Naive thymus-derived CD4-positive, alpha-beta T cell (primary cell): ENCODE data around the gene STK32C. TPM values are rescaled to one million over a fixed set of nuclear protein-coding genes. Genes with fewer than 3 reads are reported as not detected.
A peak's percentile ranks its signal among the peaks of the same experiment; 100 is the strongest.

Experiments
- ATAC-seq: fragments of 150-1000 bp; cut with Tn5 transposase; 2 replicates; pipeline ENCODE4 v1.10.0; 2021; ENCODE audit warnings: mild to moderate bottlenecking, moderate library complexity
- CTCF ChIA-PET: fragments of 350-600 bp; sonication (Branson Sonifier 250); formaldehyde crosslinking; loops from one replicate; lab custom pipeline; 2021; ENCODE audit warnings: antibody characterized with exemption; lab: Charles Lee
- POLR2A ChIA-PET: fragments of 350-600 bp; sonication (Branson Sonifier 250); formaldehyde crosslinking; loops from one replicate; lab custom pipeline; 2021; ENCODE audit warnings: antibody characterized with exemption, inconsistent platforms; lab: Charles Lee
- DNase-seq, 9 donors: peaks; one replicate each; pipeline versions ENCODE4 v3.0.0 to v3.0.0-alpha.2; 2020 to 2022; ENCODE audit warnings: mixed read lengths in 1 of 9
- H3K27ac ChIP-seq: one replicate; pipeline ENCODE4 v1.7.0; 2013; ENCODE audit warnings: mild to moderate bottlenecking, low read depth, low read length, moderate library complexity
- H3K27me3 ChIP-seq, 2 donors: one replicate each; pipeline ENCODE4 v1.7.0; 2013; ENCODE audit warnings: low read length in 2 of 2, mild to moderate bottlenecking in 2 of 2, moderate library complexity in 2 of 2; ENCODE audit not compliant: control insufficient read depth in 2 of 2, insufficient read depth in 2 of 2
- H3K36me3 ChIP-seq, 3 experiments: 1 replicate in 2 of 3; 2 replicates in 1 of 3; pipeline ENCODE4 v1.7.0; 2013; ENCODE audit warnings: low read length in 3 of 3, mild to moderate bottlenecking in 3 of 3, moderate library complexity in 1 of 3; ENCODE audit not compliant: insufficient read depth in 3 of 3, control insufficient read depth in 2 of 3
- H3K4me1 ChIP-seq, 2 donors: one replicate each; pipeline ENCODE4 v1.7.0; 2013; ENCODE audit warnings: low read length in 2 of 2, mild to moderate bottlenecking in 2 of 2, moderate library complexity in 1 of 2; ENCODE audit not compliant: control insufficient read depth in 2 of 2, insufficient read depth in 2 of 2
- H3K4me3 ChIP-seq: 2 replicates; pipeline ENCODE4 v1.7.0; 2013; ENCODE audit warnings: mild to moderate bottlenecking, low read length
- H3K9me3 ChIP-seq, 3 experiments: 1 replicate in 2 of 3; 2 replicates in 1 of 3; pipeline ENCODE4 v1.7.0; 2013; ENCODE audit warnings: low read length in 3 of 3; ENCODE audit not compliant: control insufficient read depth in 2 of 3
- H3K27ac Mint-ChIP-seq, 9 donors: one replicate each; pipeline ENCODE4 v1.8.0; 2020 to 2022; ENCODE audit warnings: mixed read lengths in 9 of 9, mild to moderate bottlenecking in 8 of 9, moderate library complexity in 5 of 9, inconsistent platforms in 2 of 9
- H3K27me3 Mint-ChIP-seq, 5 donors: one replicate each; pipeline ENCODE4 v1.8.0; 2021 to 2022; ENCODE audit warnings: mixed read lengths in 5 of 5, mild to moderate bottlenecking in 1 of 5
- H3K36me3 Mint-ChIP-seq, 5 donors: one replicate each; pipeline ENCODE4 v1.8.0; 2020 to 2022; ENCODE audit warnings: mixed read lengths in 5 of 5, mild to moderate bottlenecking in 3 of 5, inconsistent platforms in 1 of 5
- H3K4me1 Mint-ChIP-seq, 7 donors: one replicate each; pipeline ENCODE4 v1.8.0; 2020 to 2022; ENCODE audit warnings: mixed read lengths in 7 of 7, mild to moderate bottlenecking in 3 of 7, inconsistent platforms in 1 of 7
- H3K4me3 Mint-ChIP-seq, 10 donors: one replicate each; pipeline ENCODE4 v1.8.0; 2020 to 2022; ENCODE audit warnings: mild to moderate bottlenecking in 10 of 10, mixed read lengths in 10 of 10, moderate library complexity in 6 of 10, inconsistent platforms in 2 of 10
- H3K9me3 Mint-ChIP-seq, 11 donors: one replicate each; pipeline ENCODE4 v1.8.0; 2020 to 2022; ENCODE audit warnings: mixed read lengths in 11 of 11, mild to moderate bottlenecking in 4 of 11, inconsistent platforms in 1 of 11, moderate library complexity in 1 of 11
- intact Hi-C, 2 donors: fragments of 100-400 bp; cut with micrococcal nuclease; formaldehyde crosslinking; loops; one replicate each; pipeline ENCODE4 v1.15.1; 2023
- polyA plus RNA-seq, 2 donors: library from polyadenylated mRNA; unstranded; fragments of 300-500 nt; fragmentation: Illumina TruSeq; gene quantifications; one replicate each; pipeline ENCODE4 v1.2.3, GENCODE V29; 2021
- total RNA-seq, 6 experiments: library from RNA in 5 of 6; stranded (reverse) in 5 of 6; gene quantifications; 1 replicate in 5 of 6; 2 replicates in 1 of 6; pipeline ENCODE4 v1.2.3 and lab custom pipeline; 2021 to 2026

The STK32C gene
- total and polyA plus RNA-seq, 7 experiments from 2014 or later, result 4.6 to 19.4 (median 11.8) TPM

DNA sequence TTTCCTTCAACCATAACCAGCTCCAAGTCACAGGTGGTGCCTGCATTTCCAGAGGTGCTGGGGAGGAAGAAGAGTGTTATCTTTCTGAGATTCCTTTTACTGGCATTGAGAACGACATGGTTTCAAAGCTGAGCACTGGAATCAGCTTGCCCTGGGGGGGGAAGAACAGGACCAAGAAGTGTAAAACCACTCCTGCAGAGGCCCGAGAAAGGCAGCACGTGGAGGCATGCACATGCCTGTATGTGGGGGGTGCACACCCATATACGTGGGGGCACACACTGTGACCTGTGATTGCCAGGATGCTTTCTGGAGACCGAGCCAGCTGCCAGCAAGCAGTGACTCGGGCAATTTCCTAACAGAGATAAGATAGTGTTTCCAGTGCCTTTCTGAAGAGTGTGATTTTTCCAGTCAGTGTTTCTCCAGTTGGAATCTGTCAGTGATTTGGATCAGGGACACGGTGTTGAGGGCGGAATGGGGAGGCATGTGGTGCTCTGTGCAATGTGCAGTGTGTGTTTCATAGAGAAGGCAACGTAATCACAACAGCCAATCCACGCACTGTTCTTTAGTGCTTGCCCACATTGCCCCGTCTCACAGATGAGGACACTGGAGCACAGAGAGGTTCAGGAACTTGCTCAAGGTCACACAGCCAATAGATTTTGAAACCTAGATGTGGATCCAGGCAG is 28.5 kb upstream of the STK32C start:
- intact Hi-C loops, result no loop called here
- peaks cover 0 to 10% (median 0%) of the 10 kb centered on the region in 11 donors for H3K9me3 Mint-ChIP-seq

DNA sequence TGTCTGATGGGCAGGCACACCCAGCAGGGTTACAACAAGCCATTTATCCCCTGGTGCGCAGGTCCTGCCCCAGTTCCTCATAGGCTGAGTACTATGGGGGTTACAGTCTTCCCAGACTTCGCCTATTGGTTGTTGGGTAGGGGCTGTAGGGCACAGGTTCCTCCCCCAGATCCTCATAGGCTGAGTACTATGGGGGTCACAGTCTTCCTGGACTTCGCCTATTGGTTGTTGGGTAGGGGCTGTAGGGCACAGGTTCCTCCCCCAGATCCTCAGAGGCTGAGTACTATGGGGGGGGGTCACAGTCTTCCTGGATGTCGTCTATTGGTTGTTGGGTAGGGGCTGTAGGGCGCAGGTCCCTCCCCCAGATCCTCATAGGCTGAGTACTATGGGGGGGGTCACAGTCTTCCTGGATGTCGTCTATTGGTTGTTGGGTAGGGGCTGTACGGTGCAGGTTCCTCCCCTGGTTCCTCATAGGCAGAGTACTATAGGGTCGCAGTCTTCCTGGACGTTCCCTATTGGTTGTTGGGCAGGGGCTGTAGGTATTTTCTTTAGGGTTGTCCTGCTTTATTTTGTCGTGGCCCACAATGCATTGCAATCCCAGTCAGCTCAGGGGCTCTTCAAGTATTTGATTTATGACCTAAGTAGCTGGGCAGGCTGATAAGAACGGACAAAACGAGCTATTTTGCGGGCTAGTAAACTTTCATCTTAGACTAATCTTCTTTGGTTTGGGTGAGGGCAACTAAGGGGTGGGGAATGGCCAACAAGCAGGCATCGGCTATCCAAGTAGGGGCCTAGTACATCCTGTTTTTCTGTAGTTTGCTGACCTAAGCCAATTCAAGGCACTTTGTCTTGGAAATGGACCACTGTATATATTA is 27.7 kb upstream of the STK32C start:
- ATAC-seq, result peak; percentile 47
- H3K9me3 ChIP-seq, result no peaks in the 10 kb centered on the region
- H3K36me3 ChIP-seq, result no peaks in the 10 kb centered on the region
- Mint-ChIP-seq H3K27ac (peak overlapping the region in 5 of 9 donors; percentile 5 to 69 (median 22)), H3K9me3 (peaks cover 0 to 7% (median 0%) of the 10 kb centered on the region in 11 donors), H3K36me3 (peaks cover 0 to 6% (median 0%) of the 10 kb centered on the region in 5 donors), H3K4me3 (peak overlapping the region in 7 of 10 donors; percentile 51 to 89 (median 80)), H3K27me3 (peaks cover 0 to 7% (median 0%) of the 10 kb centered on the region in 5 donors), H3K4me1 (peaks cover 22 to 56% (median 46%) of the 10 kb centered on the region in 7 donors)
- no peak overlapping the region for H3K27ac ChIP-seq
- no peak for DNase-seq
- peaks cover 11 to 18% of the 10 kb centered on the region in 2 donors for H3K4me1 ChIP-seq
- intact Hi-C loops, result loop anchor here in 1 of 2 donors (2.0 kb wide), 1 partner anchor 209 kb away; no protein-coding TSS in a partner anchor
- ChIA-PET POLR2A (no interaction called here), CTCF (no interaction called here)
- H3K4me3 ChIP-seq, result no peak overlapping the region
- H3K27me3 ChIP-seq, result no peaks in the 10 kb centered on the region

More for the DNA sequence above, 28.5 kb upstream of the STK32C start:
- Histone ChIP-seq H3K4me3 (no peak overlapping the region), H3K27me3 (no peaks in the 10 kb centered on the region), H3K36me3 (no peaks in the 10 kb centered on the region), H3K27ac (no peak overlapping the region), H3K9me3 (no peaks in the 10 kb centered on the region), H3K4me1 (peaks cover 11 to 13% of the 10 kb centered on the region in 2 donors)
- Mint-ChIP-seq H3K4me1 (peaks cover 21 to 49% (median 43%) of the 10 kb centered on the region in 7 donors), H3K27ac (peak overlapping the region in 3 of 9 donors; percentile 22 to 84 (median 26)), H3K36me3 (peaks cover 0 to 4% (median 0%) of the 10 kb centered on the region in 5 donors), H3K4me3 (peak overlapping the region in 9 of 10 donors; percentile 51 to 89 (median 82)), H3K27me3 (peaks cover 0 to 7% (median 0%) of the 10 kb centered on the region in 5 donors)
- no peak for ATAC-seq
- ChIA-PET POLR2A (interaction anchor here (0.6 kb wide), 1 partner anchor 80 kb away, joined by 3 read pairs; no protein-coding TSS in a partner anchor), CTCF (no interaction called here)
- DNase-seq, result no peak

DNA sequence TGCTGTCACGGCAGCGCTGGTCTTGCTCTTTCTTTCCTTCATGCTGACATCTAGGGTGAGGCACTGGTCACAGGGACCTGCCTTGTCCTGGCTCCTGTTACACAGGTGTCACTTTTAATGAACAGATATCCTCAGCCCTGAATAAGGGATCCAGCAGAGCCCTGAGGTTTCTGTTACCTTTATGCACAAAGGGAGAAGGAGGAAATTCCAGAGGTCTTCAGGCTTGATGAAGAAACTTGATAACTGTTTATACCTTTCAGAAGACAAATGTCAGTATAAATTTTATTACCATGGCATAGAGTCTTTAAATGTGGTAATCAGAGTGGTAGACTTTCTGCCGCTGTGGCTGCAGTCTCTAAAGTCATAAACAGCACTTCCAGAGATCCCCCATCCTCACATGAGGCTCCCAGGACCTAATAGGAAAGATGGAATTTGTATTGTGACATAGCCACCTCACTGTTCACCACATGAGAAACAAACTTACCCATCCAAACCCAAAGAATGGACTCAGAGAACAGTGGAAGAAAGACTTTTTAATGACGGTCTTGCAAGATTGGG is 27.0 kb upstream of the STK32C start:
- no peak overlapping the region for H3K27ac Mint-ChIP-seq
- intact Hi-C loops, result loop anchor here (2.0 to 5.0 kb wide), 4 partner anchors 210 to 1058 kb away; partner anchors contain the start of genes PPP2R2D (in 2 of the 2), MTG1 (in 1 of the 2), TUBGCP2 (in 1 of the 2) and ZNF511 (in 1 of the 2)
- ChIA-PET CTCF (interaction anchor here (0.6 kb wide), 1 partner anchor 8 kb away, joined by 4 read pairs; no protein-coding TSS in a partner anchor), POLR2A (no interaction called here)
- Histone ChIP-seq H3K9me3 (no peaks in the 10 kb centered on the region), H3K27me3 (no peaks in the 10 kb centered on the region), H3K36me3 (no peaks in the 10 kb centered on the region), H3K27ac (no peak overlapping the region), H3K4me1 (peaks cover 11 to 19% of the 10 kb centered on the region in 2 donors), H3K4me3 (no peak overlapping the region)
- peaks cover 0 to 11% (median 0%) of the 10 kb centered on the region in 11 donors for H3K9me3 Mint-ChIP-seq
- H3K4me3 Mint-ChIP-seq, result no peak overlapping the region
- no peak for DNase-seq
- ATAC-seq, result no peak
- H3K4me1 Mint-ChIP-seq, result peaks cover 29 to 63% (median 53%) of the 10 kb centered on the region in 7 donors
- peaks cover 0 to 7% (median 0%) of the 10 kb centered on the region in 5 donors for H3K27me3 Mint-ChIP-seq
- H3K36me3 Mint-ChIP-seq, result peaks cover 0 to 12% (median 0%) of the 10 kb centered on the region in 5 donors

DNA sequence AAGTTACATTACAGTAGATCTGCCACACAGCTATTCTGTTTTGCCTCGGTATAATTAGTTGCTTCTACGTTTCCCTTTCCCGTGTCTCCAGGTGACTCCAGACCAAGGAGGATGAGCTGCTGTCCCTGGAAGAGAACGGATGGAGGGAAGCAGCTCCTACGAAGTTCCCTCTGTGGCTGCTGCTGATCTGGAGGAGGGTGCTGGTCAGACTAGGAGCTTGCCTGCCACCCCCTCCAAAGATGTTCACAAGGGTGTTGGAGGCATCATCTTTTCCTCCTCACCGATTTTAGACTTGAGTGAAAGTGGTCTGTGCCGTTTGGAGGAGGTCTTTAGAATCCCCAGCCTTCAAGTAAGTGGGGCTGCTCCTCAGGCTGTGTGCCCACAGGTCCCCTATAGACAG is 25.6 kb upstream of the STK32C start:
- ChIA-PET POLR2A (no interaction called here), CTCF (no interaction called here)
- Histone ChIP-seq H3K27ac (no peak overlapping the region), H3K4me1 (peaks cover 11 to 24% of the 10 kb centered on the region in 2 donors), H3K36me3 (no peaks in the 10 kb centered on the region), H3K27me3 (no peaks in the 10 kb centered on the region), H3K4me3 (no peak overlapping the region), H3K9me3 (no peaks in the 10 kb centered on the region)
- H3K9me3 Mint-ChIP-seq, result peaks cover 0 to 13% (median 0%) of the 10 kb centered on the region in 11 donors
- no peak for ATAC-seq
- DNase-seq, result no peak
- peaks cover 40 to 74% (median 61%) of the 10 kb centered on the region in 7 donors for H3K4me1 Mint-ChIP-seq
- H3K4me3 Mint-ChIP-seq, result peak overlapping the region; percentile 41 to 96 (median 88)
- H3K27me3 Mint-ChIP-seq, result peaks cover 0 to 7% (median 0%) of the 10 kb centered on the region in 5 donors
- intact Hi-C loops, result loop anchor here (2.0 to 5.0 kb wide), 6 partner anchors 63 to 1059 kb away; partner anchors contain the start of genes PPP2R2D (in 2 of the 2), BNIP3 (in 1 of the 2), MTG1 (in 1 of the 2) and PWWP2B (in 1 of the 2)
- peaks cover 0 to 16% (median under 1%) of the 10 kb centered on the region in 5 donors for H3K36me3 Mint-ChIP-seq
- peak overlapping the region in 7 of 9 donors; percentile 59 to 97 (median 95) for H3K27ac Mint-ChIP-seq

DNA sequence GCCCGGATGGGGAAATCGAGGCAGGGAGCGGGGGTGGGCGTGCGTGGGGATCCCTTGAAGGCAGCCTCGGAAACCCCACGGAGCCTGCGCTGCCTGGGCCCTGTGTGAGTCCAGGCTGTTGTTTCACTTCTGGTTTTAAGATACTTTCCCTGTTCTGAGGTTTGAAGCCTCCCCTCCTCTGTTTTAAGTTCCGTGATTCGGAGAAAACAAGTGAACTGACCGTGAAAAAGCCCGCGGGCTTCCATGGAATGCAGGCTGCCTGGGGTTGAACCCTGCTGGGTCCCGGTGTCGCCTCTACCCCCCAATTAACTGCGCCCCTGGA is 24.6 kb upstream of the STK32C start:
- H3K4me1 ChIP-seq, result peaks cover 11 to 24% of the 10 kb centered on the region in 2 donors
- H3K27ac ChIP-seq, result peak overlapping the region; percentile 84
- ChIA-PET POLR2A (interaction anchor here (0.7 kb wide), 1 partner anchor 190 kb away, joined by 3 read pairs; no protein-coding TSS in a partner anchor), CTCF (no interaction called here)
- peaks cover 0 to 16% (median 8%) of the 10 kb centered on the region in 5 donors for H3K36me3 Mint-ChIP-seq
- no peaks in the 10 kb centered on the region for H3K9me3 ChIP-seq
- H3K4me3 ChIP-seq, result peak overlapping the region; percentile 77
- no peak for DNase-seq
- peaks cover 0 to 7% (median 0%) of the 10 kb centered on the region in 5 donors for H3K27me3 Mint-ChIP-seq
- no peaks in the 10 kb centered on the region for H3K27me3 ChIP-seq
- H3K27ac Mint-ChIP-seq, result peak overlapping the region; percentile 86 to 97 (median 95)
- peaks cover 47 to 77% (median 66%) of the 10 kb centered on the region in 7 donors for H3K4me1 Mint-ChIP-seq
- no peaks in the 10 kb centered on the region for H3K36me3 ChIP-seq
- ATAC-seq, result peak; percentile 45
- intact Hi-C loops, result loop anchor here (1.0 to 5.0 kb wide), 14 partner anchors 24 to 1060 kb away; partner anchors contain the start of genes INPP5A (in 2 of the 2), PPP2R2D (in 2 of the 2), BNIP3 (in 1 of the 2) and DPYSL4 (in 1 of the 2)
- peaks cover 0 to 13% (median 0%) of the 10 kb centered on the region in 11 donors for H3K9me3 Mint-ChIP-seq
- peak overlapping the region; percentile 86 to 96 (median 90) for H3K4me3 Mint-ChIP-seq
